ENCODE results near the gene SORCS2. TPM values are rescaled to one million over a fixed set of nuclear protein-coding genes. Genes with fewer than 3 reads are reported as not detected.

The SORCS2 gene
- total and polyA plus RNA-seq, 12 donors = 0.25 to 5.4 (median 2.2) TPM

DNA sequence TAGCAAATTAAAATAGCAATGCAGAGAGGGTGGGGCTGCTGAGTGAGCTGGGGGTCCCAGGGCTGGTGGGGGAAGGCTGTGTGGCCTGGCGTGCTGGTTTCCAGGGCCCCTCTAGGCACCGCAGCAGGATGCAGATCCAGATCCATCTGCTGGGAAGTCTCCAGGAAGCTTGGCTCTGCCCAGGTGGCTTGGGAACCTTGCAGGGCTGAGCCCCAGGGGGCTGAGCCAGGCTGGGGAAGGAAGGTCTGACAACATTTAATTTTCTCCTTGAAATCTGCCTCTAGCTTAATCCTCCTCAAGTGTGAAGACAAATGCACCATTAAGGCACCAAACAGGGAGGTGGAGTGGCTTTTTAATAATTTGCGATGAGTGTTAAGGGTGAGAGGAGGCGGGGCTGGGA is 31.7 kb downstream of the SORCS2 start:
- Histone ChIP-seq H3K36me3 (no peaks in the 10 kb centered on the region), H3K9me3 (no peaks in the 10 kb centered on the region), H3K4me1 (no peaks in the 10 kb centered on the region), H3K27ac (no peak overlapping the region), H3K4me3 (no peak overlapping the region), H3K27me3 (no peaks in the 10 kb centered on the region)
- WGBS, 2 donors = 66 to 86% methylated on average over 4 of the region's 4 CpGs
- DNase-seq (no peak), ATAC-seq (no peak)
- TF ChIP-seq CTCF (IDR thresholded peaks at IDR 0.05) = no peak
- intact Hi-C loops (cut with DNase I) = no loop called here

DNA sequence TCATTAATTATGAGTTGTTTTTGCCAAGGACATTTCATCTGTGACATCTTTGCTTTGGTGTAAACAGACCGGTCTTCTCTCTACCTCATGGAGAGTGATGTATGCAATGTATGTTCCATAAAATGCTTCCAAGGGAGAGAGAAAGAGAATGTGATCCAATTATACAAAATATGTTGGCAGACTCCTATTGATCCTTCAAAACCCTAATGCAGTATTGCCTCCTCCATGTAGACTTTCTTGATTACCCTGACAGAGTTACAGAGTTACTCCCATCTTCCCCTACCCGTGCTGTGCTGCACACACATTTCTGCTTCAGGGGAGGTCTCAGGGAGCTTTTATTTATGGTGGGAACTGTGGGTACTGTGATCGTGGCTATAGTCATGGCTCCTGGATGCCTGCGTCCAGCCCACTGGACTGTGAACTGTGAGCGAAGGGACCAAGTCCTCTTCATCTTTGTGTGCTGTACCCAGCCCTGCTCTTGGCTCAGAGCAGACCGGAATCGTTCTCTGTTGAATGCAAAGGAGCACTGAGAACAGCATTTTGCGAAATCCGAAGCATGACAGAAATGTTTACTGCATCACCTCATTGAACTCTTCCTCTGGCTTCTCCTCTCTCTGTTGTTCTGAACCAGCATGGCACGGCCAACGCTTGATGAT is 32.7 kb downstream of the SORCS2 start:
- no peak for TF ChIP-seq CTCF (IDR thresholded peaks at IDR 0.05)
- intact Hi-C loops (cut with DNase I) = no loop called here
- Histone ChIP-seq H3K36me3 (no peaks in the 10 kb centered on the region), H3K4me1 (no peaks in the 10 kb centered on the region), H3K27ac (no peak overlapping the region), H3K27me3 (no peaks in the 10 kb centered on the region), H3K4me3 (no peak overlapping the region), H3K9me3 (no peaks in the 10 kb centered on the region)
- WGBS, 2 donors = 94 to 95% methylated on average over 11 of the region's 11 CpGs
- no peak for DNase-seq
- ATAC-seq = no peak

DNA sequence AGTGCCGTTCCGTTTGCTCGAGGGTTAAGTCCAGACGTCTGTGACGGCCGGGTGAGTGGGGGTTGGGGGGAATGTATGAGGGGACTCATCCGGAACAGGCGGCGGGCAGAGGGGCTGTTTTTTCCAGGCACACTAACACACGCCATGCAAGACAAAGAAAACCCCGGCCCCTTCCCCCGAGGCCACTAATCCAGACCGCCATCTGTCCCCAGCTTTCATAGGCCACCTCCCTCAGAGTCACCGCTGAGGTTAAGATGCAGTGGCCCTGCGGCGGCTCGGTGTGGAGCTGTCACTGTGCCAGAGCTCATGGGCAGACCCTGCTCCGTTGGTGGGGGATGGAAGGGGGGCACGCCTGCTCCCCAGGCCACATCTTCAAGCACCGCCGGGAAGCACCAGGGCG is 34.1 kb downstream of the SORCS2 start:
- no peaks in the 10 kb centered on the region for H3K4me1 ChIP-seq
- TF ChIP-seq CTCF (IDR thresholded peaks at IDR 0.05) = no peak
- intact Hi-C loops (cut with DNase I) = no loop called here
- no peaks in the 10 kb centered on the region for H3K36me3 ChIP-seq
- ATAC-seq = no peak
- no peak overlapping the region for H3K4me3 ChIP-seq
- 64 to 69% methylated on average over 22 of the region's 22 CpGs for WGBS, 2 donors
- H3K9me3 ChIP-seq = no peaks in the 10 kb centered on the region
- no peak for DNase-seq
- no peak overlapping the region for H3K27ac ChIP-seq
- no peaks in the 10 kb centered on the region for H3K27me3 ChIP-seq

- intact Hi-C loops (cut with DNase I) = no loop called here
- no peak overlapping the region for H3K27ac ChIP-seq
- no peaks in the 10 kb centered on the region for H3K27me3 ChIP-seq
- H3K4me3 ChIP-seq = no peak overlapping the region
- ATAC-seq (peak in 4 of 8 donors; percentile 32 to 63 (median 40)), DNase-seq (no peak)
- H3K4me1 ChIP-seq = no peaks in the 10 kb centered on the region
- no peaks in the 10 kb centered on the region for H3K36me3 ChIP-seq
- no peak for TF ChIP-seq CTCF (IDR thresholded peaks at IDR 0.05)
- 57 to 70% methylated on average over 10 of the region's 10 CpGs for WGBS, 2 donors
- no peaks in the 10 kb centered on the region for H3K9me3 ChIP-seq
Measured at GRCh38 chr4:7227008-7227407, 34.7 kb downstream of the SORCS2 start.
